Type B pancreatic cell (in vitro differentiated cells): ENCODE measurements around the gene SRPK1. TPM values are rescaled to one million over a fixed set of nuclear protein-coding genes. Genes with fewer than 3 reads are reported as not detected.

Source experiments
- DNase-seq: peaks from one replicate; pipeline ENCODE4 v3.0.0; 2021; ENCODE audit warnings: mixed read lengths; ENCODE audit not compliant: unreplicated experiment; ENCODE audit errors: extremely low spot score
- H3K27ac Mint-ChIP-seq: 2 replicates; pipeline ENCODE4 v1.8.0; 2021; ENCODE audit warnings: mild to moderate bottlenecking, mixed read lengths
- H3K27me3 Mint-ChIP-seq: 2 replicates; pipeline ENCODE4 v1.8.0; 2021; ENCODE audit warnings: mixed read lengths
- H3K36me3 Mint-ChIP-seq: 2 replicates; pipeline ENCODE4 v1.8.0; 2021; ENCODE audit warnings: mixed read lengths
- H3K4me1 Mint-ChIP-seq: one replicate; pipeline ENCODE4 v1.8.0; 2021; ENCODE audit warnings: mixed read lengths; ENCODE audit not compliant: unreplicated experiment
- H3K4me3 Mint-ChIP-seq: 2 replicates; pipeline ENCODE4 v1.8.0; 2021; ENCODE audit warnings: mild to moderate bottlenecking, mixed read lengths
- H3K9me3 Mint-ChIP-seq: 2 replicates; pipeline ENCODE4 v1.8.0; 2021; ENCODE audit warnings: mixed read lengths
- total RNA-seq: library from RNA; stranded (reverse); gene quantifications from 2 replicates; pipeline ENCODE4 v1.2.1, GENCODE V29; 2021; ENCODE audit warnings: low replicate concordance
- TF ChIP-seq, protein P1 (sequence below): fragments of 200-600 bp; sonication (generic); conservative IDR thresholded peaks from 2 replicates; pipeline ENCODE4 v1.5.0; 2021; ENCODE audit warnings: antibody characterized with exemption, mild to moderate bottlenecking

Gene SRPK1
- total RNA-seq, 1 donor from 2014 or later = 73.8 TPM

DNA sequence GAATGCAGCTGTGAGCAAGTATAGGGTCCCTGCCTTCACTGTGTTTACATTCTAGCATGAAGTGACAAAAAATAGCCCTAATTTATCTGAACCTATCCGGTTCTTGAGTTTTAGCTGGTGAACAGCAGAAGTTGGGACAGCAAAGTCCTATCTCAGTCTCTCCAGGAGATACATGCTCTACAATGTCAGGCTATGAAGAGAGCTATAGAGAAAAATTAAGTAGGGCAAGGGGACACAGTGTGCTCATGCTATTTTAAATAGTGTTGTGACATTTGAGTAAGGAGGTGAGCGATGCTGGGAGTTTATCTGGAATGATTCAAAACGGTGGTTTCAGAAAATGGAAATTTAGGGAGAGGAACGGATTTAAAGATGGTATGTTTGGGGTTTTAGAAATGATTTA lies 20.4 kb downstream of the SRPK1 start:
- Mint-ChIP-seq H3K9me3 (peaks cover 13% of the 10 kb centered on the region), H3K27ac (no peak overlapping the region), H3K4me3 (no peak overlapping the region), H3K4me1 (peaks cover 12% of the 10 kb centered on the region), H3K27me3 (no peaks in the 10 kb centered on the region), H3K36me3 (peaks cover 44% of the 10 kb centered on the region)
- TF ChIP-seq, protein P1, sequence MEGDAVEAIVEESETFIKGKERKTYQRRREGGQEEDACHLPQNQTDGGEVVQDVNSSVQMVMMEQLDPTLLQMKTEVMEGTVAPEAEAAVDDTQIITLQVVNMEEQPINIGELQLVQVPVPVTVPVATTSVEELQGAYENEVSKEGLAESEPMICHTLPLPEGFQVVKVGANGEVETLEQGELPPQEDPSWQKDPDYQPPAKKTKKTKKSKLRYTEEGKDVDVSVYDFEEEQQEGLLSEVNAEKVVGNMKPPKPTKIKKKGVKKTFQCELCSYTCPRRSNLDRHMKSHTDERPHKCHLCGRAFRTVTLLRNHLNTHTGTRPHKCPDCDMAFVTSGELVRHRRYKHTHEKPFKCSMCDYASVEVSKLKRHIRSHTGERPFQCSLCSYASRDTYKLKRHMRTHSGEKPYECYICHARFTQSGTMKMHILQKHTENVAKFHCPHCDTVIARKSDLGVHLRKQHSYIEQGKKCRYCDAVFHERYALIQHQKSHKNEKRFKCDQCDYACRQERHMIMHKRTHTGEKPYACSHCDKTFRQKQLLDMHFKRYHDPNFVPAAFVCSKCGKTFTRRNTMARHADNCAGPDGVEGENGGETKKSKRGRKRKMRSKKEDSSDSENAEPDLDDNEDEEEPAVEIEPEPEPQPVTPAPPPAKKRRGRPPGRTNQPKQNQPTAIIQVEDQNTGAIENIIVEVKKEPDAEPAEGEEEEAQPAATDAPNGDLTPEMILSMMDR = no peak
- no peak for DNase-seq

DNA sequence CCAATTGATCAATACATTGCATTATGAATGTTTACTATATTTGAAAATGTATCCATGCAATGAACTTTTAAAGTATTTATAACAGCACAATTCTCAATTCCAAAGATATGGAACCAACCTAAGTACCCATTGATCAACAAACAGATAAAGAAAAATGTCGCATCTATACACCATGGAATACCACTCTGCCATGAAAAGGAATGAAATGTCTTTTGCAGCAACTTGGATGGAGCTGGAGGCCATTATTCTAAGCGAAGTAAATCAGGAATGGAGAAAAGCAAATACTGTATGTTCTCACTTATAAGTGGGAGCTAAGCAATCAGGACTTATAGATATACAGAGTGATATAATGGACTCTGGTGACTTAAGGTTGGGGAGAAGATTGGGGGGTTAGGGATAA lies 22.9 kb downstream of the SRPK1 start:
- peaks cover 14% of the 10 kb centered on the region for H3K9me3 Mint-ChIP-seq
- H3K27ac Mint-ChIP-seq = no peak overlapping the region
- no peaks in the 10 kb centered on the region for H3K27me3 Mint-ChIP-seq
- H3K36me3 Mint-ChIP-seq = peaks cover 43% of the 10 kb centered on the region
- no peak for DNase-seq
- no peak overlapping the region for H3K4me3 Mint-ChIP-seq
- TF ChIP-seq, protein P1 = no peak
- H3K4me1 Mint-ChIP-seq = peaks cover 24% of the 10 kb centered on the region

DNA sequence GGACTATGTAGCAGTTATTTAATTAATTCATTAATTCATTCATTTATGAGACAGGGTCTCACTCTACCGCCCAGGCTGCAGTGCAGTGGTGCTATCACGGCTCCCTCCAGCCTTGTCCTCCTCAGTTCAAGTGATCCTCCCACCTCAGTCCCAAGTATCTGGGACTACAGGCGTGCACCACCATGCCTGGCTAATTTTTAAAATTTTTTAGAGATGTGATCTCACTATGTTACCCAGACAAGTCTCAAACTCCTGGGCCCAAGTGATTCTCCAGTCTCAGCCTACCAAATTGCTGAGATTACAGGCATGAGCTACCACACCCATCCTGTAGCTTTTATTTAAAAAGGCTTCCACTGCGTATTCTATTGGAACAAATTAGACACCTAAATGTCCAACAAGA lies 23.4 kb downstream of the SRPK1 start:
- TF ChIP-seq, protein P1 = no peak
- peaks cover 25% of the 10 kb centered on the region for H3K4me1 Mint-ChIP-seq
- no peak overlapping the region for H3K4me3 Mint-ChIP-seq
- no peaks in the 10 kb centered on the region for H3K27me3 Mint-ChIP-seq
- peaks cover 44% of the 10 kb centered on the region for H3K36me3 Mint-ChIP-seq
- no peak overlapping the region for H3K27ac Mint-ChIP-seq
- DNase-seq = no peak
- H3K9me3 Mint-ChIP-seq = peaks cover 14% of the 10 kb centered on the region

DNA sequence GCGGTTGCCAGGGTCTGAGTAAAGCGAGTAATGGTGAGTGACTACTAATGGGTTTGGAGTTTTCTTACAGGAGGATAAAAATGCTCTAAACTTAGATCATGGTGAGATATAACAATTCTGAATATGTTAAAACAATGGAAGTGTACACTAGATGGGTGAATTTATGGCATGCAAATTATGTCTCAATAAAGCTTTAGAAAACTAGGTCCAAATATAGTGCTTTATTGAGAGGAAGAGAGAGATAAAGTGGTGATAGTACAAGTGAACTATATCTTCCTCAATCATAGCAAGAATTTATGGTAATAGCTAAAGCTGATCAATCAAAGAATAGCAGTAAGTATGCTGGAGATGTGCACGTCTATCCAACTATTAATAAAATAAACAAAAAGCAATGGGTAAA lies 23.9 kb downstream of the SRPK1 start:
- Mint-ChIP-seq H3K4me1 (peaks cover 25% of the 10 kb centered on the region), H3K4me3 (no peak overlapping the region), H3K27ac (peak overlapping the region; percentile 7), H3K9me3 (peaks cover 14% of the 10 kb centered on the region), H3K36me3 (peaks cover 44% of the 10 kb centered on the region), H3K27me3 (no peaks in the 10 kb centered on the region)
- TF ChIP-seq, protein P1 = no peak
- DNase-seq = no peak

DNA sequence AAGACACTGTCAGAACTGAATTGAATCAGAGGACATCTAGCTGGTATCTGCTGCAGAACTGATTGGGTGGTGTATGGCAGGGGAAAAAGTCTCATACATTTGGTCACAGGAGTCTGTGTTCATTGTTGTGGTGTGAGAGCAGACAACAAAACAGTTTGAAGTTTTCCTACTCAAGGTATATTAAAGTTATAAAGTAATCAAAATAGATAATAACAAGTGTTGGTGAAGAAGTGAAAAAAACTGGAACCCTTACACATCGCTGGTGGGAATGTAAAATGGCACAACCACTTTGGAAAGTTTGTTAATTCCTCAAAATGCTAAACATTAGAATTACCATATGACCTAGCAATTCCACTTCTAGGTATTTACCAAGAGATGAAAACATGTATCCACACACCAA lies 24.7 kb downstream of the SRPK1 start:
- TF ChIP-seq, protein P1 = no peak
- no peaks in the 10 kb centered on the region for H3K27me3 Mint-ChIP-seq
- peaks cover 41% of the 10 kb centered on the region for H3K36me3 Mint-ChIP-seq
- H3K9me3 Mint-ChIP-seq = peaks cover 14% of the 10 kb centered on the region
- H3K4me1 Mint-ChIP-seq = peaks cover 25% of the 10 kb centered on the region
- peak overlapping the region; percentile 53 for H3K4me3 Mint-ChIP-seq
- DNase-seq = no peak
- H3K27ac Mint-ChIP-seq = peak overlapping the region; percentile 94

DNA sequence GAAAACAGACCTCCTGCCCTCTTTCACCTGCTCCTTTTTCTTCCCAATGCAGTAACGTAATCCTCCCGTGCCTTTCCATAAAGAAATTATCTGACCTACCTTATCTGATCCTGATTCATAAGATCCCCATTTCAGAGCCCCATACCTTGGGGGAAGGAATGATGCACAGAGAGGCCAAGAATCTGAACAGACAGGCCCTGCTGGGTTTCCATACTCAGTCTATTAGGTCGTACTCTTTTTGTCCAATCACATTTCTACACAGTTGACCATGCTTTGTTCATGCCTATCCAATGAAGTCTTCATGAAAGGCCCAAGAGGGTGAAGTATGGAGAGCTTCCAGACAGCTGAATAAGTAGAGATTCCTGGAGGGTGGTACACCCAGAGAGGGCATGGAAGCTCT lies 25.3 kb downstream of the SRPK1 start:
- Mint-ChIP-seq H3K27ac (peak overlapping the region; percentile 94), H3K9me3 (peaks cover 14% of the 10 kb centered on the region), H3K4me1 (peaks cover 25% of the 10 kb centered on the region), H3K36me3 (peaks cover 40% of the 10 kb centered on the region), H3K4me3 (peak overlapping the region; percentile 53), H3K27me3 (no peaks in the 10 kb centered on the region)
- TF ChIP-seq, protein P1 = no peak
- DNase-seq = no peak
